HG02642 (cell line): ENCODE data around the gene SRD5A3.

Source experiments
- ATAC-seq: cut with Tn5 transposase; IDR thresholded peaks from one replicate; pipeline ENCODE4 v1.9.1; 2021; ENCODE audit warnings: mild to moderate bottlenecking; ENCODE audit not compliant: unreplicated experiment, poor library complexity

Gene SRD5A3

GRCh38 chr4:55369968-55370367, 23.9 kb downstream of the SRD5A3 start:
- ATAC-seq = no peak

- no peak for ATAC-seq
These were observed 26.2 kb downstream of the SRD5A3 start for GRCh38 chr4:55372259-55372658.

- ATAC-seq = no peak
These were observed 27.4 kb downstream of the SRD5A3 start for GRCh38 chr4:55373461-55373860.

- ATAC-seq = no peak
These were observed 30.7 kb downstream of the SRD5A3 start for GRCh38 chr4:55376698-55377097.

GRCh38 chr4:55378617-55379467, 32.8 kb downstream of the SRD5A3 start:
- ATAC-seq = no peak

- no peak for ATAC-seq
These were observed 34.5 kb downstream of the SRD5A3 start for GRCh38 chr4:55380576-55380975.

GRCh38 chr4:55381502-55381901, 35.5 kb downstream of the SRD5A3 start:
- ATAC-seq = no peak

- no peak for ATAC-seq
These were observed 36.5 kb downstream of the SRD5A3 start for GRCh38 chr4:55382488-55383003.

GRCh38 chr4:55385201-55385649, 39.2 kb downstream of the SRD5A3 start:
- ATAC-seq = no peak

- peak; percentile 81 for ATAC-seq
These were observed 40.0 kb downstream of the SRD5A3 start for GRCh38 chr4:55386073-55386472.

GRCh38 chr4:55386840-55387239, 40.8 kb downstream of the SRD5A3 start:
- ATAC-seq = no peak

GRCh38 chr4:55393461-55394320, 47.6 kb downstream of the SRD5A3 start:
- no peak for ATAC-seq

GRCh38 chr4:55395218-55395528, 49.1 kb downstream of the SRD5A3 start:
- ATAC-seq = no peak

- ATAC-seq = peak; percentile 97
These were observed 49.7 kb downstream of the SRD5A3 start, which contains the start of gene TMEM165 for GRCh38 chr4:55395529-55396307. TSS of gene TMEM165 (plus strand) at chr4:55395957. CDS start at chr4:55396190, 233 bp downstream.

- ATAC-seq = peak; percentile 34
These were observed 50.5 kb downstream of the SRD5A3 start for GRCh38 chr4:55396308-55397125.

GRCh38 chr4:55397126-55397436, 51.0 kb downstream of the SRD5A3 start:
- no peak for ATAC-seq

GRCh38 chr4:55397520-55398321, 51.7 kb downstream of the SRD5A3 start:
- ATAC-seq = no peak

- ATAC-seq = no peak
These were observed 52.4 kb downstream of the SRD5A3 start for GRCh38 chr4:55398461-55398860.

- ATAC-seq = no peak
These were observed 52.9 kb downstream of the SRD5A3 start for GRCh38 chr4:55398966-55399365.
